ENCODE results near the gene RTKN2.

Gene RTKN2

DNA sequence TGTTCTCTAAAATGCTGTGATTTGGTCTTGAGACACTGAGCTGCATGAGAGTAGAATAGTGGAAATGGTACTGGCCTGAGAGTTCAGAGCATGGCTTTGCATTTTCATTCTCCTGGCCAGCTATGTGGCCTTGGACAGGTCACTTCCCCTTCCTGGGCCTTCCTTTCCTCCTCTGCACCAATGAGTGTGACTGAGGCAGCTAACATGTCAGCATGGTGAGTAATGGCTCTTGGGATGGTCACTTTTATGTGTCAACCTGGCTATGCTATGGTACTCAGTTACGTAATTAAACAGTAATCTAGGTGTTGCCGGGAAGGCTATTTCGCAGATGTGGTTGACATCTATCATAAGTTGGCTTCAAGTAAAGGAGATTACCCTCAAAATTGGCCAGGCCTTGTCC is 109.3 kb downstream of the RTKN2 start:
- DNase-seq: no peak
- Histone ChIP-seq H3K4me3 (ENCODE audit: low read depth, low read length) (no peak overlapping the region), H3K27ac (no peak overlapping the region), H3K9me3 (ENCODE audit: severe bottlenecking) (no peaks in the 10 kb centered on the region), H3K36me3 (no peaks in the 10 kb centered on the region), H3K27me3 (ENCODE audit: insufficient read depth, low read depth, severe bottlenecking) (no peaks in the 10 kb centered on the region)
- TF ChIP-seq, protein P1, sequence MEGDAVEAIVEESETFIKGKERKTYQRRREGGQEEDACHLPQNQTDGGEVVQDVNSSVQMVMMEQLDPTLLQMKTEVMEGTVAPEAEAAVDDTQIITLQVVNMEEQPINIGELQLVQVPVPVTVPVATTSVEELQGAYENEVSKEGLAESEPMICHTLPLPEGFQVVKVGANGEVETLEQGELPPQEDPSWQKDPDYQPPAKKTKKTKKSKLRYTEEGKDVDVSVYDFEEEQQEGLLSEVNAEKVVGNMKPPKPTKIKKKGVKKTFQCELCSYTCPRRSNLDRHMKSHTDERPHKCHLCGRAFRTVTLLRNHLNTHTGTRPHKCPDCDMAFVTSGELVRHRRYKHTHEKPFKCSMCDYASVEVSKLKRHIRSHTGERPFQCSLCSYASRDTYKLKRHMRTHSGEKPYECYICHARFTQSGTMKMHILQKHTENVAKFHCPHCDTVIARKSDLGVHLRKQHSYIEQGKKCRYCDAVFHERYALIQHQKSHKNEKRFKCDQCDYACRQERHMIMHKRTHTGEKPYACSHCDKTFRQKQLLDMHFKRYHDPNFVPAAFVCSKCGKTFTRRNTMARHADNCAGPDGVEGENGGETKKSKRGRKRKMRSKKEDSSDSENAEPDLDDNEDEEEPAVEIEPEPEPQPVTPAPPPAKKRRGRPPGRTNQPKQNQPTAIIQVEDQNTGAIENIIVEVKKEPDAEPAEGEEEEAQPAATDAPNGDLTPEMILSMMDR (IDR thresholded peaks at IDR 0.05; ENCODE audit: low read depth, low read length): no peak

DNA sequence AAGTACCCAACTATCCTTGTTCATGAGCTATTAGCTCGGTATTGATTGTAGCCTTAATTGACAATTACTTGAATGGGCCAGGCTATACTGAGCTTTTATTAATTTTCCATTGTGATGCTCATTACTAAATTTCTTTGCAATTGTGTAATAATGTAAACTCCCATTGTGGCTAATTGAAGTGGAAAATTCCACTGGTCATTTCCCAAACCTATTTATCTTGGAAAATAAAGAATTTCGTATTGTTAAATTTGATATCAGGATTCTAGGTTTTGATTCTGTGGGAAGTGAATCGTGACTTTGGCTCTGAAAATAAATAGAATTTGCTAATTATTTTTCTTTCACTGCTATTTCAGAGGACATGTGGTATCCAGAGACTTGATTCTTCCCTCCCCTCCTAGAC is 111.0 kb downstream of the RTKN2 start:
- Histone ChIP-seq H3K4me3 (ENCODE audit: low read depth, low read length) (no peak overlapping the region), H3K9me3 (ENCODE audit: severe bottlenecking) (no peaks in the 10 kb centered on the region), H3K27ac (no peak overlapping the region), H3K36me3 (no peaks in the 10 kb centered on the region), H3K27me3 (ENCODE audit: insufficient read depth, low read depth, severe bottlenecking) (no peaks in the 10 kb centered on the region)
- DNase-seq: no peak
- TF ChIP-seq, protein P1 (IDR thresholded peaks at IDR 0.05; ENCODE audit: low read depth, low read length): no peak

DNA sequence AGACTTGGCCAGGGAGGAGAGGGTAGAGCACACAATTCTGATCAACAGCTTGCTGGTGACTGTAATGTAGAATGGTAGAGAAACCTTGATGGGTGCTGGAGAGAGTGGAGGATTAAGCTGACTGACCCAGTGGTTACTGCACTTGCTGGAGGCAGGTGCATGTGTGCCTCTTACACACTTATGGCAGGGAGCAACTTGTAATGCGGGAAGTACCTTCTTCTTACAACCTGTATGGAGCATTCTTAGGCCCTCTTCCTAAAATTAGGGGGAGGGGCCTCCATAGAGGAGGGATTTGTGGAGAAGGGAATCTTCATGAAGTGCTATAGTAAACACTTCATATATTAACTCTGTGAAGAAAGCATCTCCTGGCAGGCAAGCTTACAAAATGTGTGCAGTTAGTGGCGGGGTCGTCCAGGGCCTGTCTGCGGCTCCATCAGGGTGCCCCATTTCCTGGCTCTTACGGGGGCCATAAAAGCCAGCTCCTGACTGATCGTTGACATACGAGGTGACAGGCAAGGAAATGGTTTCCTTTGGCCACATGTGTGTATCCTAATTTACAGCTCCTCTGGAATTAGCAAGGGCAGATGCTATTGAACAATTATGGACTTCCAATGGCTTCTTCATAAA is 113.5 kb downstream of the RTKN2 start:
- no peak for DNase-seq
- Histone ChIP-seq H3K27ac (no peak overlapping the region), H3K36me3 (no peaks in the 10 kb centered on the region), H3K4me3 (ENCODE audit: low read depth, low read length) (no peak overlapping the region), H3K27me3 (ENCODE audit: insufficient read depth, low read depth, severe bottlenecking) (no peaks in the 10 kb centered on the region), H3K9me3 (ENCODE audit: severe bottlenecking) (no peaks in the 10 kb centered on the region)
- TF ChIP-seq, protein P1 (IDR thresholded peaks at IDR 0.05; ENCODE audit: low read depth, low read length): no peak

DNA sequence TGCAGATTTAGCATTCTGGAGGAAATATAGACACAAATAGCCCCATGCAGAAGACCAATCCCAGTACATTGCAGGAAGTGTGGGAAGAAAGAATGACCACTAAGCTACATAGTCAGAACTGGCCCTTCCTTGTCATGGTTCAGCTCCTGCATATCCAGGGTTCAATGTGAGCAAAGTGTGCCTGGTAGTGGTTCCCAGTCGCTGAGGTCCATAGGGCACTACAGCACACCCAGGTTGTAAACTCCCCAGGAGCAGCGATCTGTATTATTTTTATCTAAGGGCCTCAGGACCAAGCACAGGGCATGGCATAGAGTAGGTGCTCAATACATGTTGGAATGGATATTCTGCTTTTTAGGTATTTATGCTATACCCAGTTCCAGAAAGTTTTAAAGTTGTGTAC is 114.4 kb downstream of the RTKN2 start:
- DNase-seq: no peak
- Histone ChIP-seq H3K27me3 (ENCODE audit: insufficient read depth, low read depth, severe bottlenecking) (no peaks in the 10 kb centered on the region), H3K36me3 (no peaks in the 10 kb centered on the region), H3K27ac (no peak overlapping the region), H3K4me3 (ENCODE audit: low read depth, low read length) (no peak overlapping the region), H3K9me3 (ENCODE audit: severe bottlenecking) (no peaks in the 10 kb centered on the region)
- TF ChIP-seq, protein P1 (IDR thresholded peaks at IDR 0.05; ENCODE audit: low read depth, low read length): no peak

DNA sequence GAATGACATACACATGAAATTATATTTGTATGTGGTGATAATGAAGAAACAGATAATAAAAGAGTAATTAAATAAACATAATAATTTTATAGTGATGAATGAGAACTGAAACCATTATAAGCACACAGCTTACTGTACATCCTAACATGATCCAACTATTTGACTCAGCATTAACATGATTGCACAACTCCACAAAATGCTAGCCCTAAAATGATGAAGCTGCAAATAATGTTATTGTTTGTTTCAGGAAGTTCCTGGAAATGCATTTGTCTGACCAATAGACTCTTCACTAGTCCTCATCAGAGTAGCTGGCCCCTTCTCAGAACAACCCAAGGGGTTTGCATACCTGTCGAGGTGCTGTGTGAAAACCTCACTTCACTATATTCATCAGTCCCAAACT is 115.5 kb downstream of the RTKN2 start:
- Histone ChIP-seq H3K4me3 (ENCODE audit: low read depth, low read length) (no peak overlapping the region), H3K9me3 (ENCODE audit: severe bottlenecking) (no peaks in the 10 kb centered on the region), H3K27me3 (ENCODE audit: insufficient read depth, low read depth, severe bottlenecking) (no peaks in the 10 kb centered on the region), H3K36me3 (no peaks in the 10 kb centered on the region), H3K27ac (no peak overlapping the region)
- no peak for DNase-seq
- TF ChIP-seq, protein P1 (IDR thresholded peaks at IDR 0.05; ENCODE audit: low read depth, low read length): no peak

DNA sequence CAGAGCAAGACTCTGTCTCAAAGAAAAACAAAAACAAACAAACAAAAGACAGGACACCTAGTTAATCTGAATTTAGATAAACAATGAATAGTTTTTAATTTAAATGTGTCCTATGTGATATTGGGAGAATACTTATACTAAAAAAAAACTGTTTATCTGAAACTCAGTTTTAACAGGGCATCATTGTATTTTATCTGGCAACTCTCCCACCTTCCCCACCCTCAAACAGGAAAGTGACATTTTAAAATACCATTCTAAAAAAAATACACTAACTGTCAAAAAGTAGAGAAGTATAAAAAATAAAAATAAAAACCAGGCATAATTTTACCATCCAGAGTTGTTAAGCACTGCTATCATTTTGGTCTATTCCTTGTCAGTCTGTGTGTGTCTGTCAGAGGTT is 119.0 kb downstream of the RTKN2 start:
- Histone ChIP-seq H3K36me3 (no peaks in the 10 kb centered on the region), H3K27ac (no peak overlapping the region), H3K9me3 (ENCODE audit: severe bottlenecking) (no peaks in the 10 kb centered on the region), H3K4me3 (ENCODE audit: low read depth, low read length) (no peak overlapping the region), H3K27me3 (ENCODE audit: insufficient read depth, low read depth, severe bottlenecking) (no peaks in the 10 kb centered on the region)
- TF ChIP-seq, protein P1 (IDR thresholded peaks at IDR 0.05; ENCODE audit: low read depth, low read length): no peak
- no peak for DNase-seq

Data from WERI-Rb-1 (cell line).